Epithelial cell of esophagus (primary cell): ENCODE measurements around the gene HTRA3.

Source experiments
- DNase-seq: peaks from one replicate; pipeline ENCODE4 v3.0.0; 2010; ENCODE audit warnings: low read depth
- H3K4me3 ChIP-seq: 2 replicates; pipeline ENCODE4 v1.5.1; 2011; ENCODE audit warnings: mild to moderate bottlenecking, low read length, control low read depth
- CTCF ChIP-seq: IDR thresholded peaks from 2 replicates; pipeline ENCODE4 v1.5.1; 2011; ENCODE audit warnings: low read depth, mild to moderate bottlenecking, low read length, control low read depth, inconsistent platforms; ENCODE audit not compliant: insufficient read depth; ENCODE audit errors: missing control alignments

The HTRA3 gene

GRCh38 chr4:8279321-8280157 is 10.0 kb downstream of the HTRA3 start:
- no peak for TF ChIP-seq CTCF
- no peak overlapping the region for H3K4me3 ChIP-seq
- DNase-seq: no peak

- no peak overlapping the region for H3K4me3 ChIP-seq
- no peak for TF ChIP-seq CTCF
- DNase-seq: no peak
Observed at GRCh38 chr4:8280158-8280875, 10.8 kb downstream of the HTRA3 start.

GRCh38 chr4:8280876-8281440 is 11.4 kb downstream of the HTRA3 start:
- no peak for DNase-seq
- no peak overlapping the region for H3K4me3 ChIP-seq
- no peak for TF ChIP-seq CTCF

- no peak overlapping the region for H3K4me3 ChIP-seq
- no peak for TF ChIP-seq CTCF
- DNase-seq: no peak
Observed at GRCh38 chr4:8281519-8282133, 12.1 kb downstream of the HTRA3 start.

GRCh38 chr4:8282134-8282641 is 12.6 kb downstream of the HTRA3 start:
- no peak overlapping the region for H3K4me3 ChIP-seq
- TF ChIP-seq CTCF: no peak
- DNase-seq: no peak

- no peak overlapping the region for H3K4me3 ChIP-seq
- no peak for DNase-seq
- TF ChIP-seq CTCF: no peak
Observed at GRCh38 chr4:8282742-8283141, 13.2 kb downstream of the HTRA3 start.
